ENCODE results near the gene CACNB2.
A peak's percentile ranks its signal among the peaks of the same experiment; 100 is the strongest.

CACNB2 gene

GRCh38 chr10:18230794-18231193 lies 90.6 kb downstream of the CACNB2 start:
- no peak for DNase-seq (ENCODE audit: low spot score)

- no peak for DNase-seq (ENCODE audit: low spot score)
Observed at GRCh38 chr10:18231480-18231879, 91.3 kb downstream of the CACNB2 start.

- DNase-seq (ENCODE audit: low spot score): no peak
Observed at GRCh38 chr10:18233775-18234174, 93.6 kb downstream of the CACNB2 start.

- DNase-seq (ENCODE audit: low spot score): no peak
Observed at GRCh38 chr10:18235477-18235876, 95.3 kb downstream of the CACNB2 start.

- DNase-seq (ENCODE audit: low spot score): no peak
Observed at GRCh38 chr10:18236756-18237155, 96.5 kb downstream of the CACNB2 start.

GRCh38 chr10:18238870-18239485 lies 98.8 kb downstream of the CACNB2 start:
- DNase-seq (ENCODE audit: low spot score): peak; percentile 54

- DNase-seq (ENCODE audit: low spot score): no peak
Observed at GRCh38 chr10:18240185-18240882, 100.1 kb downstream of the CACNB2 start.

GRCh38 chr10:18246967-18247366 lies 106.7 kb downstream of the CACNB2 start:
- DNase-seq (ENCODE audit: low spot score): no peak

GRCh38 chr10:18252086-18252485 lies 111.9 kb downstream of the CACNB2 start:
- no peak for DNase-seq (ENCODE audit: low spot score)

- no peak for DNase-seq (ENCODE audit: low spot score)
Observed at GRCh38 chr10:18254086-18254485, 113.9 kb downstream of the CACNB2 start.

GRCh38 chr10:18254692-18255091 lies 114.5 kb downstream of the CACNB2 start:
- DNase-seq (ENCODE audit: low spot score): no peak

- DNase-seq (ENCODE audit: low spot score): peak; percentile 30
Observed at GRCh38 chr10:18260310-18260922, 120.2 kb downstream of the CACNB2 start.

- peak; percentile 35 for DNase-seq (ENCODE audit: low spot score)
Observed at GRCh38 chr10:18261063-18261610, 120.9 kb downstream of the CACNB2 start.

GRCh38 chr10:18261768-18262231 lies 121.6 kb downstream of the CACNB2 start:
- peak; percentile 36 for DNase-seq (ENCODE audit: low spot score)

- no peak for DNase-seq (ENCODE audit: low spot score)
Observed at GRCh38 chr10:18264466-18265050, 124.3 kb downstream of the CACNB2 start.

- no peak for DNase-seq (ENCODE audit: low spot score)
Observed at GRCh38 chr10:18268005-18268404, 127.8 kb downstream of the CACNB2 start.

- no peak for DNase-seq (ENCODE audit: low spot score)
Observed at GRCh38 chr10:18271491-18271890, 131.3 kb downstream of the CACNB2 start.

- no peak for DNase-seq (ENCODE audit: low spot score)
Observed at GRCh38 chr10:18273039-18273438, 132.8 kb downstream of the CACNB2 start.

GRCh38 chr10:18278181-18278580 lies 138.0 kb downstream of the CACNB2 start:
- no peak for DNase-seq (ENCODE audit: low spot score)

GRCh38 chr10:18279173-18279572 lies 138.9 kb downstream of the CACNB2 start:
- no peak for DNase-seq (ENCODE audit: low spot score)

- DNase-seq (ENCODE audit: low spot score): no peak
Observed at GRCh38 chr10:18282094-18282493, 141.9 kb downstream of the CACNB2 start.

- DNase-seq (ENCODE audit: low spot score): no peak
Observed at GRCh38 chr10:18290651-18291313, 150.6 kb downstream of the CACNB2 start.
